ENCODE measurements around the gene STAP1. TPM values are rescaled to one million over a fixed set of nuclear protein-coding genes. Genes with fewer than 3 reads are reported as not detected.

Gene STAP1
- total RNA-seq: 0.35 TPM

GRCh38 chr4:67558493-67558892 is at the start of gene STAP1:
STAP1 (plus strand) TSS chr4:67558727; CDS start chr4:67558810, 83 bp downstream.

GRCh38 chr4:67545199-67546003 is 13.1 kb upstream of the STAP1 start, which contains the start of gene CENPC:
CENPC (minus strand) TSS chr4:67545503; CDS start chr4:67545355, 148 bp downstream.

Small RNA genes within 50 kb of the gene (small RNA-seq; reads per million reads assigned to genes)
- not detected for gene AC096720.1 (ENCODE audit: low replicate concordance)

Other genes with a start within 250 kb of the STAP1 start
- gene CENPC, start 13.2 kb upstream of the STAP1 start, total RNA-seq: 31.7 TPM
- gene UBA6, start 142.4 kb downstream of the STAP1 start, total RNA-seq: 37.9 TPM
- not detected for gene GNRHR, start 195.7 kb downstream of the STAP1 start, total RNA-seq